WTC11 (cell line): Measurements from ENCODE around the gene DLAT. TPM values are rescaled to one million over a fixed set of nuclear protein-coding genes. Genes with fewer than 3 reads are reported as not detected.

ENCODE experiments used
- AFF4 ChIP-seq: sonication (generic); formaldehyde crosslinking; IDR thresholded peaks from 2 replicates; pipeline ENCODE4 v1.8.1; 2023; ENCODE audit warnings: mild to moderate bottlenecking, missing genetic modification reagents, borderline replicate concordance
- ATF3 ChIP-seq: sonication (generic); formaldehyde crosslinking; conservative IDR thresholded peaks from 2 replicates; pipeline ENCODE4 v1.8.1; 2022; ENCODE audit warnings: mild to moderate bottlenecking, missing genetic modification reagents
- CBFB ChIP-seq: sonication (generic); formaldehyde crosslinking; IDR thresholded peaks from 2 replicates; pipeline ENCODE4 v1.8.1; 2022; ENCODE audit warnings: mild to moderate bottlenecking, low read depth, missing genetic modification reagents
- CREB1 ChIP-seq: sonication (generic); formaldehyde crosslinking; IDR thresholded peaks from 2 replicates; pipeline ENCODE4 v1.8.0; 2023; ENCODE audit warnings: mild to moderate bottlenecking, missing genetic modification reagents
- ETV6 ChIP-seq: sonication (generic); formaldehyde crosslinking; IDR thresholded peaks from 2 replicates; pipeline ENCODE4 v1.8.1; 2022; ENCODE audit warnings: mild to moderate bottlenecking, missing genetic modification reagents
- GABPB1 ChIP-seq: sonication (generic); formaldehyde crosslinking; IDR thresholded peaks from 2 replicates; pipeline ENCODE4 v1.8.1; 2023; ENCODE audit warnings: mild to moderate bottlenecking, missing genetic modification reagents
- JUN ChIP-seq: sonication (generic); formaldehyde crosslinking; IDR thresholded peaks from 2 replicates; pipeline ENCODE4 v1.8.0; 2023; ENCODE audit warnings: mild to moderate bottlenecking, missing genetic modification reagents
- MXD4 ChIP-seq: fragments of 250-450 bp; sonication (Bioruptor Pico); IDR thresholded peaks from 2 replicates; pipeline ENCODE4 v1.8.0; 2021; ENCODE audit warnings: mild to moderate bottlenecking, moderate library complexity, borderline replicate concordance
- NFYB ChIP-seq: sonication (generic); formaldehyde crosslinking; conservative IDR thresholded peaks from 2 replicates; pipeline ENCODE4 v1.8.0; 2022; ENCODE audit warnings: low read depth, missing genetic modification reagents
- NR3C1 ChIP-seq: sonication (generic); formaldehyde crosslinking; conservative IDR thresholded peaks from 2 replicates; pipeline ENCODE4 v1.8.1; 2023; ENCODE audit warnings: low read depth, mild to moderate bottlenecking, missing genetic modification reagents
- RELA ChIP-seq: sonication (generic); formaldehyde crosslinking; IDR thresholded peaks from 2 replicates; pipeline ENCODE4 v1.8.1; 2022; ENCODE audit warnings: missing genetic modification reagents, mild to moderate bottlenecking, borderline replicate concordance
- TP53 ChIP-seq: sonication (generic); formaldehyde crosslinking; IDR thresholded peaks from 2 replicates; pipeline ENCODE4 v1.8.1; 2023; ENCODE audit warnings: mild to moderate bottlenecking, missing genetic modification reagents
- ZBTB21 ChIP-seq: sonication (generic); formaldehyde crosslinking; IDR thresholded peaks from 2 replicates; pipeline ENCODE4 v1.8.1; 2023; ENCODE audit warnings: mild to moderate bottlenecking, missing genetic modification reagents, borderline replicate concordance
- ZNF121 ChIP-seq: sonication (generic); formaldehyde crosslinking; IDR thresholded peaks from 2 replicates; pipeline ENCODE4 v1.8.0; 2023; ENCODE audit warnings: missing genetic modification reagents
- ZNF219 ChIP-seq: sonication (generic); formaldehyde crosslinking; IDR thresholded peaks from 2 replicates; pipeline ENCODE4 v1.8.0; 2023; ENCODE audit warnings: missing genetic modification reagents, mild to moderate bottlenecking, borderline replicate concordance
- ZNF416 ChIP-seq: fragments of 250-450 bp; sonication (Bioruptor Pico); IDR thresholded peaks from 2 replicates; pipeline ENCODE4 v1.9.0; 2021; ENCODE audit warnings: mild to moderate bottlenecking, inconsistent platforms
- ZNF423 ChIP-seq: fragments of 250-450 bp; sonication (Bioruptor Pico); IDR thresholded peaks from 2 replicates; pipeline ENCODE4 v2.1.2; 2022; ENCODE audit warnings: mild to moderate bottlenecking, moderate library complexity
- ZNF512 ChIP-seq: sonication (generic); formaldehyde crosslinking; IDR thresholded peaks from 2 replicates; pipeline ENCODE4 v1.8.1; 2022; ENCODE audit warnings: missing genetic modification reagents, borderline replicate concordance
- total RNA-seq: library from RNA; stranded (reverse); gene quantifications from 3 replicates; pipeline ENCODE4 v1.2.3, GENCODE V29; 2021
- TF ChIP-seq, protein P1 (sequence below): sonication (generic); formaldehyde crosslinking; IDR thresholded peaks from 2 replicates; pipeline ENCODE4 v1.8.1; 2023; ENCODE audit warnings: mild to moderate bottlenecking, missing genetic modification reagents, moderate library complexity
- TF ChIP-seq, protein P2 (sequence below): fragments of 250-450 bp; sonication (Bioruptor Pico); IDR thresholded peaks from 2 replicates; pipeline ENCODE4 v1.9.0; 2021; ENCODE audit warnings: mild to moderate bottlenecking
- TF ChIP-seq, protein P3 (sequence below): sonication (generic); formaldehyde crosslinking; IDR thresholded peaks from 2 replicates; pipeline ENCODE4 v1.8.1; 2023; ENCODE audit warnings: mild to moderate bottlenecking, missing genetic modification reagents
- TF ChIP-seq, protein P4 (sequence below): sonication (generic); formaldehyde crosslinking; IDR thresholded peaks from 2 replicates; pipeline ENCODE4 v1.8.0; 2022; ENCODE audit warnings: missing genetic modification reagents

The DLAT gene
- total RNA-seq, 1 experiment from 2014 or later, result 60.4 TPM

- TF ChIP-seq, protein P1, sequence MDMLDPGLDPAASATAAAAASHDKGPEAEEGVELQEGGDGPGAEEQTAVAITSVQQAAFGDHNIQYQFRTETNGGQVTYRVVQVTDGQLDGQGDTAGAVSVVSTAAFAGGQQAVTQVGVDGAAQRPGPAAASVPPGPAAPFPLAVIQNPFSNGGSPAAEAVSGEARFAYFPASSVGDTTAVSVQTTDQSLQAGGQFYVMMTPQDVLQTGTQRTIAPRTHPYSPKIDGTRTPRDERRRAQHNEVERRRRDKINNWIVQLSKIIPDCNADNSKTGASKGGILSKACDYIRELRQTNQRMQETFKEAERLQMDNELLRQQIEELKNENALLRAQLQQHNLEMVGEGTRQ (CRISPR knock-in tag), result no peak
- TF ChIP-seq GABPB1 (peak; percentile 53), AFF4 (CRISPR knock-in tag) (peak; percentile 80), RELA (CRISPR knock-in tag) (no peak; the same call in 1 of the 2 replicates), CREB1 (CRISPR knock-in tag) (no peak), MXD4 (CRISPR knock-in tag) (no peak), ATF3 (CRISPR knock-in tag) (no peak), ZNF219 (no peak), NR3C1 (no peak), NFYB (CRISPR knock-in tag) (no peak), ZNF121 (CRISPR knock-in tag) (no peak), ETV6 (CRISPR knock-in tag) (peak; percentile 51), ZNF416 (CRISPR knock-in tag) (no peak), TP53 (CRISPR knock-in tag) (peak; percentile 75; the same call in 1 of the 2 replicates), ZBTB21 (CRISPR knock-in tag) (peak; percentile 77), JUN (no peak), ZNF512 (CRISPR knock-in tag) (no peak), ZNF423 (CRISPR knock-in tag) (no peak), CBFB (peak; percentile 86; the same call in 1 of the 2 replicates)
- TF ChIP-seq, protein P2, sequence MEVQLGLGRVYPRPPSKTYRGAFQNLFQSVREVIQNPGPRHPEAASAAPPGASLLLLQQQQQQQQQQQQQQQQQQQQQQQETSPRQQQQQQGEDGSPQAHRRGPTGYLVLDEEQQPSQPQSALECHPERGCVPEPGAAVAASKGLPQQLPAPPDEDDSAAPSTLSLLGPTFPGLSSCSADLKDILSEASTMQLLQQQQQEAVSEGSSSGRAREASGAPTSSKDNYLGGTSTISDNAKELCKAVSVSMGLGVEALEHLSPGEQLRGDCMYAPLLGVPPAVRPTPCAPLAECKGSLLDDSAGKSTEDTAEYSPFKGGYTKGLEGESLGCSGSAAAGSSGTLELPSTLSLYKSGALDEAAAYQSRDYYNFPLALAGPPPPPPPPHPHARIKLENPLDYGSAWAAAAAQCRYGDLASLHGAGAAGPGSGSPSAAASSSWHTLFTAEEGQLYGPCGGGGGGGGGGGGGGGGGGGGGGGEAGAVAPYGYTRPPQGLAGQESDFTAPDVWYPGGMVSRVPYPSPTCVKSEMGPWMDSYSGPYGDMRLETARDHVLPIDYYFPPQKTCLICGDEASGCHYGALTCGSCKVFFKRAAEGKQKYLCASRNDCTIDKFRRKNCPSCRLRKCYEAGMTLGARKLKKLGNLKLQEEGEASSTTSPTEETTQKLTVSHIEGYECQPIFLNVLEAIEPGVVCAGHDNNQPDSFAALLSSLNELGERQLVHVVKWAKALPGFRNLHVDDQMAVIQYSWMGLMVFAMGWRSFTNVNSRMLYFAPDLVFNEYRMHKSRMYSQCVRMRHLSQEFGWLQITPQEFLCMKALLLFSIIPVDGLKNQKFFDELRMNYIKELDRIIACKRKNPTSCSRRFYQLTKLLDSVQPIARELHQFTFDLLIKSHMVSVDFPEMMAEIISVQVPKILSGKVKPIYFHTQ (CRISPR knock-in tag), result no peak
- TF ChIP-seq, protein P3, sequence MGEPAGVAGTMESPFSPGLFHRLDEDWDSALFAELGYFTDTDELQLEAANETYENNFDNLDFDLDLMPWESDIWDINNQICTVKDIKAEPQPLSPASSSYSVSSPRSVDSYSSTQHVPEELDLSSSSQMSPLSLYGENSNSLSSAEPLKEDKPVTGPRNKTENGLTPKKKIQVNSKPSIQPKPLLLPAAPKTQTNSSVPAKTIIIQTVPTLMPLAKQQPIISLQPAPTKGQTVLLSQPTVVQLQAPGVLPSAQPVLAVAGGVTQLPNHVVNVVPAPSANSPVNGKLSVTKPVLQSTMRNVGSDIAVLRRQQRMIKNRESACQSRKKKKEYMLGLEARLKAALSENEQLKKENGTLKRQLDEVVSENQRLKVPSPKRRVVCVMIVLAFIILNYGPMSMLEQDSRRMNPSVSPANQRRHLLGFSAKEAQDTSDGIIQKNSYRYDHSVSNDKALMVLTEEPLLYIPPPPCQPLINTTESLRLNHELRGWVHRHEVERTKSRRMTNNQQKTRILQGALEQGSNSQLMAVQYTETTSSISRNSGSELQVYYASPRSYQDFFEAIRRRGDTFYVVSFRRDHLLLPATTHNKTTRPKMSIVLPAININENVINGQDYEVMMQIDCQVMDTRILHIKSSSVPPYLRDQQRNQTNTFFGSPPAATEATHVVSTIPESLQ (CRISPR knock-in tag), result no peak
- TF ChIP-seq, protein P4, sequence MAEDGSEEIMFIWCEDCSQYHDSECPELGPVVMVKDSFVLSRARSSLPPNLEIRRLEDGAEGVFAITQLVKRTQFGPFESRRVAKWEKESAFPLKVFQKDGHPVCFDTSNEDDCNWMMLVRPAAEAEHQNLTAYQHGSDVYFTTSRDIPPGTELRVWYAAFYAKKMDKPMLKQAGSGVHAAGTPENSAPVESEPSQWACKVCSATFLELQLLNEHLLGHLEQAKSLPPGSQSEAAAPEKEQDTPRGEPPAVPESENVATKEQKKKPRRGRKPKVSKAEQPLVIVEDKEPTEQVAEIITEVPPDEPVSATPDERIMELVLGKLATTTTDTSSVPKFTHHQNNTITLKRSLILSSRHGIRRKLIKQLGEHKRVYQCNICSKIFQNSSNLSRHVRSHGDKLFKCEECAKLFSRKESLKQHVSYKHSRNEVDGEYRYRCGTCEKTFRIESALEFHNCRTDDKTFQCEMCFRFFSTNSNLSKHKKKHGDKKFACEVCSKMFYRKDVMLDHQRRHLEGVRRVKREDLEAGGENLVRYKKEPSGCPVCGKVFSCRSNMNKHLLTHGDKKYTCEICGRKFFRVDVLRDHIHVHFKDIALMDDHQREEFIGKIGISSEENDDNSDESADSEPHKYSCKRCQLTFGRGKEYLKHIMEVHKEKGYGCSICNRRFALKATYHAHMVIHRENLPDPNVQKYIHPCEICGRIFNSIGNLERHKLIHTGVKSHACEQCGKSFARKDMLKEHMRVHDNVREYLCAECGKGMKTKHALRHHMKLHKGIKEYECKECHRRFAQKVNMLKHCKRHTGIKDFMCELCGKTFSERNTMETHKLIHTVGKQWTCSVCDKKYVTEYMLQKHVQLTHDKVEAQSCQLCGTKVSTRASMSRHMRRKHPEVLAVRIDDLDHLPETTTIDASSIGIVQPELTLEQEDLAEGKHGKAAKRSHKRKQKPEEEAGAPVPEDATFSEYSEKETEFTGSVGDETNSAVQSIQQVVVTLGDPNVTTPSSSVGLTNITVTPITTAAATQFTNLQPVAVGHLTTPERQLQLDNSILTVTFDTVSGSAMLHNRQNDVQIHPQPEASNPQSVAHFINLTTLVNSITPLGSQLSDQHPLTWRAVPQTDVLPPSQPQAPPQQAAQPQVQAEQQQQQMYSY, result peak; percentile 99
Measured at GRCh38 chr11:112024773-112025678, at the start of gene DLAT (continued).
